Stimulated activated CD8-positive, alpha-beta memory T cell treated with anti-CD3 and anti-CD28 coated beads, Interleukin-12 subunit alpha, Interleukin-12 subunit beta, amount 100 ng/mL, for 24 hours (primary cell): Measurements from ENCODE around the gene DNAJB8.

Source experiments
- DNase-seq: peaks from one replicate; pipeline ENCODE4 v3.0.0-alpha.2; 2020; ENCODE audit errors: extremely low read depth

DNAJB8 gene

GRCh38 chr3:128483657-128484403 lies 17.1 kb upstream of the DNAJB8 start:
- no peak for DNase-seq

- no peak for DNase-seq
Observed at GRCh38 chr3:128482666-128483656, 16.3 kb upstream of the DNAJB8 start.

- DNase-seq: no peak
Observed at GRCh38 chr3:128482175-128482574, 15.5 kb upstream of the DNAJB8 start.

DNA sequence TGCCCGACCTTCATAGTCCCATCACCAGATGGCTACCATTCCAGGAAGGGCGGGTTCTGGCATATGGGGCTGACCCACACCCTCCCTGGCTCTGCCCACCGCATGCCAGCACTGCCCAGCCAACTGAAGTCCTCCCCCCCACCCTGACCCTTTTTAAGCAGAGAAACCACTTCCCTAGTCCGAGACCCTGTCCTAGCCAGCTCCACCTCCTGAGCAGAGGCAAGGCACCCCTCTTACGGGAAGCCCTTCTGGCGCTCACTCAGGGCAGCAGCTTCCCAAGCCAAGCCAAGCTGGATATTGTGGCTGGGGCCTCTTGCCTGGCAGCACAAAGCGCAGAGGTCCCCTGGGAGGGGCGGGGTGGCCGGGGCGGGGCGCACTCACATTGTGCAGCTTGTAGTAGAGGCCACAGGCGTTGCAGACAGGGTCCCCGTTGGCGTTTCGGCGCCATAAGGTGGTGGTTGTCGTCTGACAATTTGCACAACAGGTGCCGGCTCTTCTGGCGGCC lies 14.8 kb upstream of the DNAJB8 start:
- DNase-seq: no peak

- no peak for DNase-seq
Observed at GRCh38 chr3:128480717-128481437, 14.2 kb upstream of the DNAJB8 start.

DNA sequence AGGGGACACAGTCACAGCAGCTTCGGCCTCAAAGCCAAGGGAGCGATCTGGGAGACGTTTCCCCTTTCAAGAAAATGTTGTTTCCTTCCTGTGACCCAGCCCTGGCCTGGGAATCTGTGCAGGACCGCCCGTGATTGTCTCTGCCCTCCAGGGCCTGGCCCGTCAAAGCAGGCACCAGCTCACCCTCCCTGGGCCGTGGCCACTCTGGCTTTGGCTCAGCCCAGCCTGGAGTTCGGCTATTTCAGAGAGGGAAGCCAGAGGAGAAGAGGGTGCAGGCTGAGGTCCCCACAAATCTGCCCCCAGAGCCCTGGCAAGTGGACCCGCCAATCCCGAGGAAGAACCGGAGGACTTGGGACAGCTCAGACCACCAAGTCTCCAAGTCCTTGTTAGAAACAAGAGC lies 13.6 kb upstream of the DNAJB8 start:
- DNase-seq: no peak

DNA sequence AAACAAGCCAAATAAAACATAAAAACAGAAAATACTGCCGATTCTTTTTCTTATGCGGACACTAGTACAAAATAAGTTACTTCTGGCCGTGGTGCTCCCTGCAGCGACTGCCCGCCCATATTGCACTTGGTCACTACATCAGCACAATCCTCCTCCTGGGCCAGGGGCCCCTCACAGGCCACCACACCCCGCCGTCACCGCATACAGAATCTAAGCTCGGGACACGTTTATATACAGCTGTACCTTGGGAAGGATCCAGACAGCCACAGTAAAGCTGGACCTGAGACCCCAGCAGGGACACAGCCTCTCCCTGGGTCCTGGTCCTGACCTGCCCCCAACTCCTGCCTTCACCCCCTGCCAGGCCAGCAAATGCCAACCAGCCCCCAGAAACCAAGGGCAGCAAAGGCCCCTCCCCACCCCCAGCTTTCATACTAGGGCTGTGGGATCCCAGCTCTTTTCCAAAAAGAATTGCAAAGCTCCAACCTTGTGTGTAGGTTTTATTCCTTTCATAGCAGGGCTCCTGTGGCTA lies 12.9 kb upstream of the DNAJB8 start:
- DNase-seq: no peak

GRCh38 chr3:128478576-128479506 lies 12.2 kb upstream of the DNAJB8 start:
- no peak for DNase-seq

- no peak for DNase-seq
Observed at GRCh38 chr3:128476659-128477058, 10.0 kb upstream of the DNAJB8 start.

- no peak for DNase-seq
Observed at GRCh38 chr3:128475355-128475754, 8.7 kb upstream of the DNAJB8 start.

GRCh38 chr3:128473737-128474136 lies 7.0 kb upstream of the DNAJB8 start:
- no peak for DNase-seq

GRCh38 chr3:128473180-128473519 lies 6.5 kb upstream of the DNAJB8 start:
- DNase-seq: no peak

GRCh38 chr3:128472449-128473179 lies 5.9 kb upstream of the DNAJB8 start:
- no peak for DNase-seq

DNA sequence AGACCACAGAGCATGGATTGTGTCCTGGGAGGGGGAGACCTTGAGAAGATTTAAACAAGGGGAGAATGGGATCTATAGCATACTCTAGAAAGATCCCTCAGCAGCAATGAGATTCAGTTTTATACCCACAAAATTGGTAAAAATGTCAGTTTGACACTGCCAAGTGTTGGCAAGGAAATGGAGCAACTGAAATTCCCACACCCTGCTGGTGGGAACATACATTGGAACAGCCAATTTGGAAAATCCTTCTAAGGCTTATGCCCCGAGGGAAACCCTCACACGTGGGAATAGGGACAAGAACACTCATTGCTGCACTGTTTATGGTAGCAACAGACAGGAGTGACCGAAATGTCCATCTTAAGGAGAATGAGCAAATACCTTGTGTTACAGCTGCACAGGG lies 5.0 kb upstream of the DNAJB8 start:
- no peak for DNase-seq

GRCh38 chr3:128471110-128471509 lies 4.4 kb upstream of the DNAJB8 start:
- no peak for DNase-seq

GRCh38 chr3:128470134-128470899 lies 3.6 kb upstream of the DNAJB8 start:
- DNase-seq: no peak

DNA sequence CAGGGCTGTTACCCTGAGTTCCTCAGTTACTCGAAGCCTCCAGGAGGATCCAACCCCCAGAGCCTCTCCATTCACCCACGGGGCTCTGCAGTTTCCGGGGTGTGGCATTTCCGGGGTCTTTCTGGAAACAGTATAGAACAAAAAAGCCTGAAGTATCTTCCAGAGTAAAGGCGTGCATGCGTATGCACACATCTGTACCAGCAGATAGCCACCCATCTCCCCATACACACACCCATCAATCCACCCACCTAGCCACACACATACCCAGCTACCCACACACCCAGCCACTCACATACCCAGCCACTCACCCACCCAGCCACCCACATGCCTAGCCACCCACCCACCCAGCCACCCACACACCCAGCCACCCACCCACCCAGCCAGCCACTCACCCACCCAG lies 2.9 kb upstream of the DNAJB8 start:
- DNase-seq: no peak

DNA sequence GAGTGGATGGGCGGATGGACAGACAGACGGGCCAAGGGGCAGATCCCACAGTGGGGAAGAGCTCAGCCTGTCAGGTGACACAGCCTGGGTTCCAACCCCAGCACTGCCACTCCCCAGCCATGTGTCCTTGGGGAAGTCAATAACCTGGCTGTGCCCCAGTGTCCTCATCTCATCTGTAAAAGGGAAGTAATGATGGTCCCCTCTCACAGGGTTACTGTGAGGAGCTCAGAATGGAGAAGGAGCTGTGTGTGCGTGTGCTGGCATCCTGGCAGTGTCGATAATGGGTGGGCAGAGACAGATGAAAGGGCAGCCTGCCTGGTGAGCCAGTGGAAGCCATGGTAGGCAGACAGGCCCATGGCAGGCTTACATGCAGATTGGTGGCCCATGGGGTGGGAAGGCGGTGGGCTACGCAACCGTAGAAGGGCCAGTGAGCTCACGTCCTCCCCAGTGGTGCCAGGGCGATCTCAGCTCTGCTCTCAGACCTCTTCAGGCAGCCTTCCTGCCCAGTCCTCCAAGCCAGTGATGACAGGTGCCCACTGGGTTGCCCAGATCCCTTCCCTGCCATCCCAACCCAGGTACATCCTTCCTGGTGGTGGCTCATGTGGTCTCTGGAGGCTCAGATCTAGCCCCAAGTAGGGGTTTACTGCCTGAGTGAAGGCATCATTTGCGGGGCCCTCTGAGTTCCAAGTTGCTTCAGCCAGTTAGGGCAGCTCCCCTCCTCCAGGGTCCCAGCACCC lies 2.3 kb upstream of the DNAJB8 start:
- DNase-seq: no peak
